Thymus (tissue), 11 donors: ENCODE measurements around the gene SYNJ2. TPM values are rescaled to one million over a fixed set of nuclear protein-coding genes. Genes with fewer than 3 reads are reported as not detected.

Source experiments
- DNase-seq, 9 donors: peaks; one replicate each; pipeline ENCODE4 v3.0.0-alpha.2; 2013; ENCODE audit warnings: low spot score in 9 of 9, low read depth in 6 of 9, missing footprints in 1 of 9
- H3K27ac ChIP-seq, 2 donors: one replicate each; pipeline ENCODE4 v1.5.1; 2013; ENCODE audit warnings: control low read depth in 1 of 2, low read depth in 1 of 2, low read length in 1 of 2, mild to moderate bottlenecking in 1 of 2, moderate library complexity in 1 of 2
- H3K27me3 ChIP-seq, 2 donors: one replicate each; pipeline ENCODE4 v1.5.1; 2013; ENCODE audit warnings: low read length in 1 of 2; ENCODE audit not compliant: control insufficient read depth in 2 of 2, insufficient read depth in 1 of 2
- H3K36me3 ChIP-seq, 2 donors: one replicate each; pipeline ENCODE4 v1.5.1; 2013; ENCODE audit warnings: low read length in 1 of 2, mild to moderate bottlenecking in 1 of 2, moderate library complexity in 1 of 2; ENCODE audit not compliant: control insufficient read depth in 2 of 2, insufficient read depth in 2 of 2
- H3K4me1 ChIP-seq, 2 donors: one replicate each; pipeline ENCODE4 v1.5.1; 2013; ENCODE audit warnings: low read length in 2 of 2; ENCODE audit not compliant: control insufficient read depth in 2 of 2, insufficient read depth in 2 of 2
- H3K4me3 ChIP-seq, 2 donors: one replicate each; pipeline ENCODE4 v1.5.1; 2013; ENCODE audit warnings: low read length in 2 of 2, control low read depth in 1 of 2, mild to moderate bottlenecking in 1 of 2
- H3K9me3 ChIP-seq, 2 donors: one replicate each; pipeline ENCODE4 v1.5.1; 2013; ENCODE audit warnings: low read length in 1 of 2, mild to moderate bottlenecking in 1 of 2; ENCODE audit not compliant: control insufficient read depth in 2 of 2, insufficient read depth in 1 of 2
- WGBS: extraction: QIAGEN DNeasy Blood & Tissue Kit; methylation state at CpG from one replicate; pipeline ENCODE4 v1.1.7; 2013; 5-methylcytosine and 5-hydroxymethylcytosine counted together
- polyA plus RNA-seq: library from polyadenylated mRNA; stranded (reverse); fragments of 200-250 nt; gene quantifications from one replicate; pipeline ENCODE4 v1.2.3, GENCODE V29; 2013
- total RNA-seq: library from RNA; stranded (reverse); fragments of 120-200 nt; gene quantifications from one replicate; pipeline ENCODE4 v1.2.4, GENCODE V29; 2013
- donor health status: healthy.

SYNJ2 gene
- total and polyA plus RNA-seq, 2 donors = 5.7 to 8.2 TPM

GRCh38 chr6:157991067-157991432, 9.4 kb downstream of the SYNJ2 start:
- no peak for DNase-seq
- H3K27ac ChIP-seq = peak overlapping the region; percentile 64 to 87
- WGBS = 97% methylated on average over 11 of the region's 11 CpGs
- H3K36me3 ChIP-seq = no peaks in the 10 kb centered on the region
- H3K4me3 ChIP-seq = no peak overlapping the region
- peaks cover 19 to 40% of the 10 kb centered on the region in 2 donors for H3K4me1 ChIP-seq
- H3K9me3 ChIP-seq = no peaks in the 10 kb centered on the region
- no peaks in the 10 kb centered on the region for H3K27me3 ChIP-seq

GRCh38 chr6:157993076-157993475, 11.4 kb downstream of the SYNJ2 start:
- no peaks in the 10 kb centered on the region for H3K36me3 ChIP-seq
- peaks cover 19 to 40% of the 10 kb centered on the region in 2 donors for H3K4me1 ChIP-seq
- no peak for DNase-seq
- 95% methylated on average over 3 of the region's 3 CpGs for WGBS
- no peak overlapping the region for H3K4me3 ChIP-seq
- H3K27me3 ChIP-seq = no peaks in the 10 kb centered on the region
- H3K27ac ChIP-seq = no peak overlapping the region
- no peaks in the 10 kb centered on the region for H3K9me3 ChIP-seq

- 96% methylated on average over 7 of the region's 7 CpGs for WGBS
- no peak for DNase-seq
- H3K36me3 ChIP-seq = no peaks in the 10 kb centered on the region
- H3K27ac ChIP-seq = no peak overlapping the region
- H3K4me3 ChIP-seq = no peak overlapping the region
- H3K4me1 ChIP-seq = peaks cover 19 to 36% of the 10 kb centered on the region in 2 donors
- no peaks in the 10 kb centered on the region for H3K9me3 ChIP-seq
- no peaks in the 10 kb centered on the region for H3K27me3 ChIP-seq
These were observed 12.6 kb downstream of the SYNJ2 start for GRCh38 chr6:157994125-157994795.

GRCh38 chr6:157995458-157995857, 13.8 kb downstream of the SYNJ2 start:
- no peaks in the 10 kb centered on the region for H3K27me3 ChIP-seq
- H3K4me1 ChIP-seq = peaks cover 9 to 24% of the 10 kb centered on the region in 2 donors
- DNase-seq = no peak
- 98% methylated on average over 12 of the region's 12 CpGs for WGBS
- H3K9me3 ChIP-seq = no peaks in the 10 kb centered on the region
- H3K27ac ChIP-seq = no peak overlapping the region
- no peak overlapping the region for H3K4me3 ChIP-seq
- no peaks in the 10 kb centered on the region for H3K36me3 ChIP-seq

GRCh38 chr6:157996201-157996712, 14.6 kb downstream of the SYNJ2 start:
- H3K4me1 ChIP-seq = peaks cover 3 to 21% of the 10 kb centered on the region in 2 donors
- no peak overlapping the region for H3K4me3 ChIP-seq
- H3K27me3 ChIP-seq = no peaks in the 10 kb centered on the region
- WGBS = 98% methylated on average over 7 of the region's 7 CpGs
- no peak overlapping the region for H3K27ac ChIP-seq
- H3K9me3 ChIP-seq = no peaks in the 10 kb centered on the region
- DNase-seq = no peak
- H3K36me3 ChIP-seq = no peaks in the 10 kb centered on the region

- no peak for DNase-seq
- 97% methylated on average over 15 of the region's 15 CpGs for WGBS
These were observed 15.4 kb downstream of the SYNJ2 start for GRCh38 chr6:157996918-157997702.

GRCh38 chr6:157997893-157998608, 16.4 kb downstream of the SYNJ2 start:
- peaks cover 8 to 30% of the 10 kb centered on the region in 2 donors for H3K4me1 ChIP-seq
- 97% methylated on average over 6 of the region's 6 CpGs for WGBS
- DNase-seq = no peak

More at GRCh38 chr6:157996918-157997702, 15.4 kb downstream of the SYNJ2 start:
- H3K27ac ChIP-seq = no peak overlapping the region
- H3K9me3 ChIP-seq = peaks cover 0 to 2% of the 10 kb centered on the region in 2 donors
- H3K4me1 ChIP-seq = peaks cover 3 to 22% of the 10 kb centered on the region in 2 donors
- H3K27me3 ChIP-seq = no peaks in the 10 kb centered on the region
- H3K36me3 ChIP-seq = no peaks in the 10 kb centered on the region
- H3K4me3 ChIP-seq = no peak overlapping the region

GRCh38 chr6:157998707-157999167, 17.1 kb downstream of the SYNJ2 start:
- Histone ChIP-seq H3K36me3 (no peaks in the 10 kb centered on the region), H3K27ac (no peak overlapping the region), H3K9me3 (peaks cover 0 to 10% of the 10 kb centered on the region in 2 donors), H3K27me3 (no peaks in the 10 kb centered on the region), H3K4me1 (peaks cover 14 to 37% of the 10 kb centered on the region in 2 donors), H3K4me3 (no peak overlapping the region)
- 98% methylated on average over 7 of the region's 7 CpGs for WGBS
- DNase-seq = no peak

More at GRCh38 chr6:157997893-157998608, 16.4 kb downstream of the SYNJ2 start:
- H3K9me3 ChIP-seq = peaks cover 0 to 10% of the 10 kb centered on the region in 2 donors
- H3K36me3 ChIP-seq = no peaks in the 10 kb centered on the region
- H3K27ac ChIP-seq = no peak overlapping the region
- H3K4me3 ChIP-seq = no peak overlapping the region
- H3K27me3 ChIP-seq = no peaks in the 10 kb centered on the region
